Measurements from ENCODE around the gene MAPK8IP1. TPM values are rescaled to one million over a fixed set of nuclear protein-coding genes. Genes with fewer than 3 reads are reported as not detected.
A peak's percentile ranks its signal among the peaks of the same experiment; 100 is the strongest.

The MAPK8IP1 gene
- total RNA-seq, 1 donor from 2014 or later, result 8.0 TPM

DNA sequence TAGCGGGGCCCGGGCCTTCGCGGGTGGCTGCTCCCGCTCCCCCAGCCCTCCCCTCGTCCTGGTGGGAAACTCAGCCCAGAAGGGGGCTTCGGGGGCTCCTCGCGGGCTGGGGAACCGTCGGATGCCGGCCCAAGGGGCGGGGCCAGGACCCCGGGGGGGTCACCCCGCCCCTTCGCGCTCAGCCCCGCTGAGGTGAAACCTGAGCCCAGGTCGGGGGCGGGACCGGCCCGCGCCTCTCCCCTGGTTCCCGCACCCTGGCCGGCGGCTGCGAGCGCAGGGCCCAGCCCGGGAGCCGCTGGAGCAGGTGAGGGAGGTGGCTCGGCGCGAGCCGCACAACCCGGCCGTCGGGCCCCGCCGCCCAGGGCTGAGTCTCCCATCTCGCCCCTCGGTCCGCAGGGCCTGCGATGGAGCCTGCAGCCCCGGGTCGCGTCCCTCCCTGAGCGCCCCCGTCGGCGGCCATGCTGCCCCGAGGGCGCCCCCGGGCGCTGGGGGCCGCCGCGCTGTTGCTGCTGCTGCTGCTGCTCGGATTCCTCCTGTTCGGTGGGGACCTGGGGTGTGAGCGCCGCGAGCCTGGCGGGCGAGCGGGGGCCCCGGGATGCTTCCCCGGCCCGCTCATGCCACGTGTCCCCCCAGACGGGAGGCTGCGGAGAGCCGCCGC, 37.1 kb downstream of the MAPK8IP1 start, which contains the start of gene LARGE2:
Gene LARGE2, plus strand, starts transcription at position 232 of the 658 bp plus-strand sequence. Its CDS starts 227 bp downstream, at position 459.
- ATAC-seq (peak; percentile 59), DNase-seq (ENCODE audit: low spot score) (no peak)

- ATAC-seq (no peak), DNase-seq (ENCODE audit: low spot score) (no peak)
Measured at GRCh38 chr11:45924036-45924915, 38.8 kb downstream of the MAPK8IP1 start.

DNA sequence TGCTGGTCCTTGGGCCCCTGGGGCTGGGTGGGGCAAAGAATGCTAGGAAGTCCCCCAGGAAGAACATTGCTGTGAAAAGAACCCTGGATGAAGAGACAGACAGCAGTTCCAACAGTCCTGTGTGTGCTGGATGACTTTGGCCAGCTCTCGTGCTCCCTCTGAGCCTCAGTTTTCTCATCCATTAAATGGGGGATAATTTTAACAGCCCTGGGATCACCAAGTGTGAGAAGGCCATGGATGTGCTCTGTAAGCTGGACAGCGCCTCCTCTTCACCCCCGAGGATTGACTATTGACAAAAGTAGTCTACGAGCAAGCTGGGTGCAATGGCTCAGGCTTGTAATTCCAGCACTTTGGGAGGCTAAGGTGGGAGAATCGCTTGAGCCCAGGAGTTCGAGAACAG, 39.5 kb downstream of the MAPK8IP1 start:
- no peak for DNase-seq (ENCODE audit: low spot score)

DNA sequence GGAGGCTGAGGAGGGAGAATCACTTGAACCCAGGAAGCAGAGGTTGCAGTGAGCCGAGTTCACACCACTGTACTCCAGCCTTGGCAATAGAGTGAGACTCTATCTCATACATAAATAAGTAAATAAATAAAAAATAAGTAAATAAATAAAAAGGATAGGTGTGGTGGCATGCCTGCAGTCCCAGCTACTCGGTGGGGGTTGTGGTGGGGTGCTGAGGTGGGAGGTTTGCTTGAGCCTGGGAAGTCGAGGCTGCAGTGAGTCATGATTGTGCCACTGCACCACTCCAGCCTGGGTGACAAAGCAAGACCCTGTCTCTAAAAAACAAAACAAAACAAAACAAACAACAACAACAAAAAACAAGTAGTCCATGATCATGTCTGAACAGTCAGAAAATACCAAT, 40.1 kb downstream of the MAPK8IP1 start:
- DNase-seq (ENCODE audit: low spot score) (no peak), ATAC-seq (no peak)

More for the DNA sequence above, 39.5 kb downstream of the MAPK8IP1 start:
- ATAC-seq, result no peak

- ATAC-seq (no peak), DNase-seq (ENCODE audit: low spot score) (no peak)
Measured at GRCh38 chr11:45926001-45926401, 40.5 kb downstream of the MAPK8IP1 start.

DNA sequence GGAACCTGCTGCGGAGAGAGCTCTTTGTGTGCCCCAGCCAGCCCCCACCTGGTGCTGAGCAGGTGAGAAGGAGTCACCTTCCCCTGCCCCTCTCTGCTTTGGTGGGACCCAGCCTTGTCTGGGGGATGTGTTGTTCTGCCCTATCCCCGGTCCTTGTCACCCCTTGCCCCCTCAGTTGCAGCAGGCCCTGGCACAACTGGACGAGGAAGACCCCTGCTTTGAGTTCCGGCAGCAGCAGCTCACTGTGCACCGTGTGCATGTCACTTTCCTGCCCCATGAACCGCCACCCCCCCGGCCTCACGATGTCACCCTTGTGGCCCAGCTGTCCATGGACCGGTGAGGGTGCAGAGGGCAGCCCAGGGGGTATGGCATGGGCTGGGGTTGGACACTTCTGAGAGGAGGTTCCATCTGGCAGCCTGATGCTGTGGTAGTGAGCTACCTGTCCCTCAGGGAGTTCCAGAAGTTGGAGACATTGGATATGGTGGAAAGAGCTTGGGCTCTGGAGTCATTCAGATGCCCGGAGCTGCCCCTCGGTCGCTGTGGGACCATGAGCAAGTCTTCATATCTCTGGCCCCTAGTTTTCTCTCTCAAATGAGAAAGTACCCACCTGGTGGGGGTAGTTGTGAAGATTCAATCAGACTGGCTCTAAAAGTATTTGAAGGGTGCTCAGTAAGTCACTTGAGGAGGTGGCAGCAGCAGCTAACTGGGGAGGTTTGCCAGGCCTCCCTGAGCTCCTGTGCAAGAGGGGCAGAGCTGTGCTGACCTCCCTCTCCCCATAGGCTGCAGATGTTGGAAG, 41.3 kb downstream of the MAPK8IP1 start:
- ATAC-seq (no peak), DNase-seq (ENCODE audit: low spot score) (no peak)

GRCh38 chr11:45927332-45927683, 41.9 kb downstream of the MAPK8IP1 start:
- DNase-seq (ENCODE audit: low spot score), result no peak
- no peak for ATAC-seq

DNA sequence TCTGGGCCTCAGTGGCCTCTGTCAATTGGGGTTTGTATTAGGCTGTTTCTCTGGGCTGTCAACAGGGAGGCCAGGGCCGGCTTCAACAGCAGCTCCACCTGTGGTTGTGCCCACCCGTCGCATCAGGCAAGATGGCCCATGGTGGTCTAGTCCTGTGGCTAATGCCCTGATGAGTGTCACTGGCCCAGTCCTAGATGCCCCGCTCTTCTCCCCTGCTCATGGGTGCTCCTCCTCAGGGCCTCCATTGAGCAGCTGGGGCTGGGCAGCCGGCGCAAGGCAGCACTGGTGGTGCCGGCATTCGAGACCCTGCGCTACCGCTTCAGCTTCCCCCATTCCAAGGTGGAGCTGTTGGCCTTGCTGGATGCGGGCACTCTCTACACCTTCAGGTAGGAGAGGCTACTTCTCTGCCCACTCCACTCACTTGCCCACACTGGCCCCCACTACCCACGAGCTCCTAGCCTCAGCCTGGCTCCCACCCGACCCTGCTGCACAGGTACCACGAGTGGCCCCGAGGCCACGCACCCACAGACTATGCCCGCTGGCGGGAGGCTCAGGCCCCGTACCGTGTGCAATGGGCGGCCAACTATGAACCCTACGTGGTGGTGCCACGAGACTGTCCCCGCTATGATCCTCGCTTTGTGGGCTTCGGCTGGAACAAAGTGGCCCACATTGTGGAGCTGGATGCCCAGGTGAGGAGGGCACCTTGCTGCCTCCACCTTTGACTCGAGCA, 42.4 kb downstream of the MAPK8IP1 start:
- ATAC-seq (no peak), DNase-seq (ENCODE audit: low spot score) (no peak)

- no peak for ATAC-seq
- DNase-seq (ENCODE audit: low spot score), result peak; percentile 43
Measured at GRCh38 chr11:45928535-45929215, 43.2 kb downstream of the MAPK8IP1 start.

GRCh38 chr11:45929486-45930030, 44.1 kb downstream of the MAPK8IP1 start:
- ATAC-seq (no peak), DNase-seq (ENCODE audit: low spot score) (no peak)

- ATAC-seq (no peak), DNase-seq (ENCODE audit: low spot score) (peak; percentile 44)
Measured at GRCh38 chr11:45930031-45930794, 44.8 kb downstream of the MAPK8IP1 start.

DNA sequence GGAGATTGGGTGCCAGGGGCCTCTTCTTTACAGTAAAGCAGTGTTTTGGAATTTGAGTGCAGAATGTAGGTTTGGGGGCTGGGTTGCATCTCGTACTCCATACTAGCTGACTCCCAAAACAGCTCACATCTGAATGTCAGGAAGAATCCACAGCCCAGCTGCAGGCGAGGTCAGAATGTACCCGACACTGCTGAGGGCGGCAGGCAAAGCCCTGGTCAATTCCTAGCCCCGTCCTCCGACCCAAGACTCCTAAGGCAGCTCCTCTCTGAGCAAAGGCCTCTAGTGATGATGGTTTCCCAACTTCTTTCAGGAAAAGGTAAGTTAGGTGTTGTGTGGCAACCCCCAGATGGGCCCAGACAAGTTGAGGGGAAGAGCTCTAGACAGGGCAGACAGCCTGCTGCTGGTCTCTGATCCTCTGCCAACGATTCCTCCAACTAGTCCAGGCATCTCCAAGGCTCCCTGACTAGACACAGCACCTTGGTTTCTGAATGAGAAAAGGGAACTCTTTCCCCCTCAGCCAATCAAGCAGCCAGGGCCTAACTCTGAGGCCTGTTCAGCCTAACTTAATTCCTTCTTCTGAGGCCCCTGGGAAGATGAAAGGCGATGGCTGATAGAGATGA, 45.6 kb downstream of the MAPK8IP1 start:
- DNase-seq (ENCODE audit: low spot score) (no peak), ATAC-seq (no peak)

DNA sequence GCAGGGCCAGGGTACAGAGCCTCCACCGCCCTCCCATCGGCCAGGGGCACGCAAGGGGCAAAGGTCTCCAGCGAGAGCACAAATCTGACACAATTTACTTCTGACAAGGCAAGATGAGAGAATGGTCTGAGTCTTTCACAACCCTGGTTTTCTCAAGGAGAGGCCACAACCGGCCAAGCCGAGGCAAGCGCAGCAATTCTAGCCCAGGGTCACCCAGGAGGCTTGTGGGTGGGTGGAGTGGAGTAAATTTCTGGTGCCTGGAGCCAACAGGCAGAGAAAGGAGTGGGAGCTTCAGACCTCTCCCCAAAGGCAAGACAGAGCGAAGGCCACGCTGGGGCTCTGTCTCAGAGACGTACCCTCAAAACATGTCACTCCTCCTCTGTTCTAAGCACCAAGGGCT, 46.3 kb downstream of the MAPK8IP1 start:
- ATAC-seq, result no peak
- DNase-seq (ENCODE audit: low spot score), result no peak

DNA sequence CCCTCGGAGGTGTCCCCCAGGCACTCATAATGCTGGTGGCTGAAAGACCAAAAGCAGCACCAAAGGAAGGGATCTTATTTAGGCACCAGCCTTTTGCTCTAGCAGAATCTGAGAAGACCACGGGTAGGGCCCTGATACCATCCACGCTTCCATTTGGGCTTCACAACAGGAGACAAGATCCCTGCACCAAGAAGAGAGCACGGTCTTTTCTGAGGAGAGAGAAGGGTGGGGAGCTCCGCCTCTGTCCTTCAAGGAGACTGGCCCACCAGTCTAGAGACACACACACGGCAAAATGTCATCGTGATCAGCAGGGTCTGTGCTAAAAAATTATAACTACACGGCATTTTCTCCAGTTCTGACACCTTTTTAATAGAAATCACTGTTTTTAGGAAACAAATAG, 46.8 kb downstream of the MAPK8IP1 start:
- ATAC-seq (no peak), DNase-seq (ENCODE audit: low spot score) (no peak)

DNA sequence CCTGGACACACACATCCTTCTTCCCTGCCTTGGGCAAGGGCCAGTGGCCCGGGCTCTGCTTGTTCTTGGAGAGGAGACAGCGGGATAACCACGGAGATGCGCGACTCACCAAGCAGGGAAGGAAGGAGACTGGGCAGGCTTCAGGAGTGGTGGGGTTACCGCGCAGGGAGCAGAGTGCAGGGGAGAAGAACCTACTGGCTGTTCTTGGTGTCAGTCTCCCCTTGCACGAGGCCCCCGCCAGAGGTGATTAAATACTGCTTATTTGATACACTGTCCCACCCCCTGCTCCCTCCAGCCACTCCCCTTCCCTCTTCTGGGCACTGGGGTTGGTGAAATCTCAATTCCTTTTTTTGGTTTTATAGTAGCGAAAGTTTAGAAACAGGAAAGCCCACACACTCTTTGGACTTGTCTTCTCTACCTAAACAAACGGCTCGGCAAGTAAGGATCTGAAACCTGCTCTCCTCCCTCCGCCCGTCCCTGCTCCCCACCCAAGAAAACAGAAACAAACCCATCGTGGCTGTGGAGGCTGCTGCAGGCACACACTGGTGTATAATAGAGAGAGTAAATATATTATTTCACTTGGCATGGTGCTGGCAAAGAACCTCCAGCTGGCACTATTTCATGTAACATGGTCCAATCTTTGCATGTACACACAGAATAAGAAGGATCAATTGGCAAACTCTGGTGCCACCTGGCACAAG, 47.8 kb downstream of the MAPK8IP1 start:
- peak; percentile 80 for ATAC-seq
- DNase-seq (ENCODE audit: low spot score), result peak; percentile 79

GRCh38 chr11:45933846-45934579, 48.6 kb downstream of the MAPK8IP1 start:
- no peak for DNase-seq (ENCODE audit: low spot score)
- ATAC-seq, result peak; percentile 7

GRCh38 chr11:45934580-45935318, 49.3 kb downstream of the MAPK8IP1 start:
- peak; percentile 74 for DNase-seq (ENCODE audit: low spot score)
- peak; percentile 84 for ATAC-seq

All from left lobe of liver (tissue), 2 donors.